HCT116 (cell line): Measurements from ENCODE around the gene TOMM34. TPM values are rescaled to one million over a fixed set of nuclear protein-coding genes. Genes with fewer than 3 reads are reported as not detected.

Source experiments
- ATAC-seq: fragments of 200-7000 bp; cut with Tn5 transposase; 2 replicates; pipeline ENCODE4 v1.9.1; 2020; ENCODE audit warnings: mild to moderate bottlenecking, moderate library complexity
- BruUV-seq: library from RNA; stranded (reverse); fragments of 400-500 nt; replicated peaks from 2 replicates; lab custom pipeline; 2021; lab: Mats Ljungman, UMichigan
- CTCF ChIA-PET: fragments of 300-600 bp; sonication (Branson Sonifier 250); formaldehyde crosslinking; loops from one replicate; lab custom pipeline; 2021; ENCODE audit warnings: antibody characterized with exemption; lab: Charles Lee
- POLR2A ChIA-PET: fragments of 300-600, 350-600 bp; sonication (Branson Sonifier 250); formaldehyde crosslinking; loops from one replicate; lab custom pipeline; 2021; ENCODE audit warnings: antibody characterized with exemption; lab: Charles Lee
- RAD21 ChIA-PET, 2 experiments: fragments of 300-600 bp; sonication (Branson Sonifier 250); formaldehyde crosslinking; loops; one replicate each; lab custom pipeline; 2023; ENCODE audit warnings: low total read pairs in 2 of 2; ENCODE audit not compliant: uncharacterized antibody in 2 of 2, unreplicated experiment in 2 of 2, low non-redundant PET in 1 of 2; lab: Charles Lee
- DNase-seq: peaks from one replicate; pipeline ENCODE4 v3.0.0-alpha.2; 2010; ENCODE audit warnings: low read depth, low spot score
- H2AFZ ChIP-seq: fragments of 200-600 bp; shearing (Covaris generic), sonication (generic); 2 replicates; pipeline ENCODE4 v1.6.1; 2017; ENCODE audit warnings: low read depth, mixed run types, mixed read lengths, antibody characterized with exemption, low read length; ENCODE audit not compliant: poor library complexity, severe bottlenecking
- H3K27ac ChIP-seq: 2 replicates; pipeline ENCODE4 v1.5.1; 2012; ENCODE audit warnings: low read depth, low read length
- H3K27me3 ChIP-seq: fragments of 200-600 bp; sonication (generic); 2 replicates; pipeline ENCODE4 v1.6.1; 2016; ENCODE audit warnings: mixed run types, low read length, mixed read lengths; ENCODE audit not compliant: insufficient read depth
- H3K36me3 ChIP-seq, 2 experiments: fragments of 200-500 bp in 1 of 2; fragments of 200-600 bp in 1 of 2; sonication (Bioruptor generic) in 1 of 2; sonication (generic) in 1 of 2; 2 replicates each; pipeline versions ENCODE4 v1.5.1 to v1.6.1; 2014 to 2016; ENCODE audit warnings: low read length in 2 of 2, inconsistent platforms in 1 of 2, mixed read lengths in 1 of 2, mixed run types in 1 of 2; ENCODE audit not compliant: insufficient read depth in 2 of 2, control insufficient read depth in 1 of 2
- H3K4me1 ChIP-seq, 2 experiments: fragments of 200-600 bp in 1 of 2; sonication (generic) in 1 of 2; 2 replicates each; pipeline versions ENCODE4 v1.5.1 to v1.6.1; 2012 to 2017; ENCODE audit warnings: low read length in 2 of 2, inconsistent platforms in 1 of 2, mild to moderate bottlenecking in 1 of 2, mixed read lengths in 1 of 2, mixed run types in 1 of 2, moderate library complexity in 1 of 2; ENCODE audit not compliant: insufficient read depth in 2 of 2, control insufficient read depth in 1 of 2
- H3K4me2 ChIP-seq: fragments of 200-600 bp; sonication (generic); 2 replicates; pipeline ENCODE4 v1.6.1; 2017; ENCODE audit warnings: mixed run types, low read length, mixed read lengths
- H3K4me3 ChIP-seq, 2 experiments: fragments of 200-600 bp in 1 of 2; sonication (generic) in 1 of 2; replicated peaks in 1 of 2; 2 replicates each; pipeline ENCODE4 v1.5.1; 2011 to 2016; ENCODE audit warnings: low read length in 2 of 2, control low read depth in 1 of 2, low read depth in 1 of 2, mild to moderate bottlenecking in 1 of 2, mixed read lengths in 1 of 2, mixed run types in 1 of 2
- H3K79me2 ChIP-seq: fragments of 200-600 bp; sonication (generic); 2 replicates; pipeline ENCODE4 v1.6.1; 2017; ENCODE audit warnings: mild to moderate bottlenecking, mixed run types, low read length, moderate library complexity, mixed read lengths; ENCODE audit not compliant: insufficient read depth
- H3K9ac ChIP-seq: fragments of 200-600 bp; sonication (generic); 2 replicates; pipeline ENCODE4 v1.6.1; 2016; ENCODE audit warnings: low read length, mixed read lengths
- H3K9me2 ChIP-seq: fragments of 200-600 bp; sonication (generic), shearing (Covaris generic); 2 replicates; pipeline ENCODE4 v1.6.1; 2017; ENCODE audit warnings: mixed run types, mild to moderate bottlenecking, moderate library complexity; ENCODE audit not compliant: insufficient read depth
- H3K9me3 ChIP-seq, 2 experiments: fragments of 200-500 bp in 1 of 2; fragments of 200-600 bp in 1 of 2; sonication (Bioruptor generic) in 1 of 2; sonication (generic) in 1 of 2; 2 replicates each; pipeline ENCODE4 v1.6.1; 2014 to 2017; ENCODE audit warnings: low read length in 2 of 2, mixed read lengths in 2 of 2, inconsistent platforms in 1 of 2, low read depth in 1 of 2, mild to moderate bottlenecking in 1 of 2, mixed run types in 1 of 2, moderate library complexity in 1 of 2; ENCODE audit not compliant: control insufficient read depth in 1 of 2, insufficient read depth in 1 of 2
- H4K20me1 ChIP-seq: fragments of 200-600 bp; sonication (generic), shearing (Covaris generic); 2 replicates; pipeline ENCODE4 v1.6.1; 2017; ENCODE audit warnings: mixed run types, mild to moderate bottlenecking, moderate library complexity; ENCODE audit not compliant: insufficient read depth
- CBX3 ChIP-seq: IDR thresholded peaks from 2 replicates; pipeline ENCODE4 v1.6.1; 2012; ENCODE audit warnings: low read depth
- CEBPB ChIP-seq: IDR thresholded peaks from 2 replicates; pipeline ENCODE4 v1.6.1; 2012; ENCODE audit warnings: low read depth
- EGR1 ChIP-seq: IDR thresholded peaks from 2 replicates; pipeline ENCODE4 v1.6.1; 2012; ENCODE audit warnings: low read depth
- ELF1 ChIP-seq: IDR thresholded peaks from 2 replicates; pipeline ENCODE4 v1.6.1; 2012; ENCODE audit warnings: low read depth, borderline replicate concordance
- EZH2 ChIP-seq: fragments of 200-600 bp; sonication (generic); IDR thresholded peaks from 2 replicates; pipeline ENCODE4 v1.6.1; 2017; ENCODE audit warnings: antibody characterized with exemption, mixed run types
- EZH2phosphoT487 ChIP-seq: fragments of 200-600 bp; IDR thresholded peaks from 2 replicates; pipeline ENCODE4 v1.6.1; 2018; ENCODE audit warnings: antibody characterized with exemption, borderline replicate concordance
- FOSL1 ChIP-seq: IDR thresholded peaks from 2 replicates; pipeline ENCODE4 v1.6.1; 2012; ENCODE audit warnings: low read depth
- JUND ChIP-seq: IDR thresholded peaks from 2 replicates; pipeline ENCODE4 v1.6.1; 2012
- POLR2A ChIP-seq: IDR thresholded peaks from 2 replicates; pipeline ENCODE4 v1.7.0; 2011; ENCODE audit warnings: borderline replicate concordance; ENCODE audit not compliant: insufficient read depth, insufficient read length; ENCODE audit errors: extremely low read depth
- TCF7L2 ChIP-seq: IDR thresholded peaks from 2 replicates; pipeline ENCODE4 v1.7.0; 2011; ENCODE audit warnings: borderline replicate concordance, inconsistent platforms; ENCODE audit not compliant: insufficient read depth, insufficient read length; ENCODE audit errors: extremely low read depth
- YY1 ChIP-seq: IDR thresholded peaks from 2 replicates; pipeline ENCODE4 v1.6.1; 2011; ENCODE audit warnings: low read length, low read depth, moderate library complexity, mild to moderate bottlenecking; ENCODE audit not compliant: insufficient replicate concordance; ENCODE audit errors: extremely low read depth
- ZFX ChIP-seq: fragments of 450-650 bp; IDR thresholded peaks from 2 replicates; pipeline ENCODE4 v1.6.1; 2017
- intact Hi-C: fragments of 100-400 bp; cut with micrococcal nuclease; formaldehyde crosslinking; loops from 2 replicates; pipeline ENCODE4 v1.10.0; 2022
- total RNA-seq: library from RNA; stranded (reverse); gene quantifications from one replicate; pipeline ENCODE4 v1.2.1, GENCODE V29; 2021; ENCODE audit not compliant: unreplicated experiment
- TF ChIP-seq, protein P1 (sequence below): IDR thresholded peaks from 2 replicates; pipeline ENCODE4 v1.6.1; 2012
- TF ChIP-seq, protein P2 (sequence below), 3 experiments: fragments of 200-600 bp in 1 of 3; sonication (generic) in 1 of 3; IDR thresholded peaks in 2 of 3; conservative IDR thresholded peaks in 1 of 3; 2 replicates each; pipeline ENCODE4 v1.5.1; 2012 to 2017; ENCODE audit warnings: low read depth in 2 of 3, low read length in 2 of 3, antibody characterized with exemption in 1 of 3, borderline replicate concordance in 1 of 3, control low read depth in 1 of 3, mild to moderate bottlenecking in 1 of 3, mixed read lengths in 1 of 3, mixed run types in 1 of 3, moderate library complexity in 1 of 3; ENCODE audit not compliant: insufficient read depth in 1 of 3
- TF ChIP-seq, protein P3 (sequence below): IDR thresholded peaks from 2 replicates; pipeline ENCODE4 v1.6.1; 2012
- TF ChIP-seq, protein P4 (sequence below): IDR thresholded peaks from 2 replicates; pipeline ENCODE4 v1.6.1; 2012; ENCODE audit warnings: low read depth

The TOMM34 gene
- total RNA-seq, 1 experiment from 2014 or later = 51.7 TPM

DNA sequence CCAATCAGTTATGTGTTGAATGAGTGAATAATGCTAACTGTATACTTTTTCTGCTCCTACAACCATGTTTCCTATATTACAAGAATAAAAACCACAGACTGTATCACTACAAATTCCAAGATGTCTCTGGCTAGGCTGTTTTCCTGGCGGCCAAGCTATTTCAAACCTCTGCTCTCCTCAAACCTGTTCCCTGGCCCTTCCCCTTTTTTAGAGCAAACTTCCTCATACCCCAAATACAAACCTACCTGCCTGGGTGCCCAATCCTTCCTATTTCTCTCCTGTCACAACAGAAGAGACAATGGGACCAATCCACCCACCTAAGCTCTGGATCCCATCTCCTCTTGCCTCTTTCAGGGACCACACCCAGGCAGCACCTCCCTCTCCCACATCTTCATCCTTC lies 7.5 kb downstream of the TOMM34 start:
- DNase-seq = no peak
- H3K79me2 ChIP-seq = peaks cover 24% of the 10 kb centered on the region
- no peaks in the 10 kb centered on the region for H3K9me3 ChIP-seq
- no peak overlapping the region for H3K27ac ChIP-seq
- RAD21 ChIA-PET = no interaction called here
- intact Hi-C loops = no loop called here
- no peak for ATAC-seq
- BruUV-seq = no TSS peak
- no peaks in the 10 kb centered on the region for H3K9me2 ChIP-seq
- H3K4me2 ChIP-seq = no peak overlapping the region
- TF ChIP-seq FOSL1 = no peak
- TF ChIP-seq ZFX = no peak
- no peak for TF ChIP-seq CEBPB
- TF ChIP-seq ELF1 = no peak
- TF ChIP-seq, protein P1, sequence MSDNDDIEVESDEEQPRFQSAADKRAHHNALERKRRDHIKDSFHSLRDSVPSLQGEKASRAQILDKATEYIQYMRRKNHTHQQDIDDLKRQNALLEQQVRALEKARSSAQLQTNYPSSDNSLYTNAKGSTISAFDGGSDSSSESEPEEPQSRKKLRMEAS = no peak
- TF ChIP-seq, all 23 proteins: peak for 0
- ChIA-PET CTCF (no interaction called here), POLR2A (no interaction called here)
- Histone ChIP-seq H3K4me3 (no peak overlapping the region), H2AFZ (no peak overlapping the region), H3K27me3 (no peaks in the 10 kb centered on the region), H3K9ac (no peak overlapping the region), H3K4me1 (no peaks in the 10 kb centered on the region), H3K36me3 (peaks cover 69 to 77% of the 10 kb centered on the region in 2 experiments; a peak in 3 of 4 replicates), H4K20me1 (no peaks in the 10 kb centered on the region; the same call in 1 of the 2 replicates)

DNA sequence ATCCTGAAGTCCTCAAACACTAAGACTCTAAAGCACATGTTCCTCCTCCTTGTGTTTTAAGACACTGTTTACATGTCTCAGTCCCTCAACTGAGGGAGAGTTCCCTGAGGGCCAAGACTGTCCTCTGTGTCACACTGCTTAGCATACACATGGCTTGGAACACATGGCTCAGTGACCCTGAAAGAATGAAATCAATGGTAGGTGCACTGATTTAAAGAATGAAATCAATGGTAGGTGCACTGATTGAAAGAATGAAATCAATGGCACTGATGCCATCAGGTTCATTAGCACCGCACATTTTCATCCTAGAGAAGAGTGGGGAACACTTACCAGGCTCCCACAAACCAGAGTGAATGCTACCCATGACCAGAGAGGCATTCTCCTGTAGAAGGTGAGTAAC lies 9.8 kb downstream of the TOMM34 start:
- Histone ChIP-seq H3K9me3 (no peaks in the 10 kb centered on the region), H3K79me2 (peaks cover 4% of the 10 kb centered on the region; the same call in 1 of the 2 replicates), H3K27ac (no peak overlapping the region), H3K4me2 (no peak overlapping the region), H3K36me3 (peaks cover 65 to 76% of the 10 kb centered on the region in 2 experiments; a peak in 3 of 4 replicates), H3K4me3 (no peak overlapping the region), H3K9ac (no peak overlapping the region), H3K9me2 (no peaks in the 10 kb centered on the region), H3K27me3 (no peaks in the 10 kb centered on the region), H4K20me1 (no peaks in the 10 kb centered on the region; the same call in 1 of the 2 replicates), H3K4me1 (no peaks in the 10 kb centered on the region), H2AFZ (no peak overlapping the region)
- no peak for DNase-seq
- no peak for ATAC-seq
- CTCF ChIA-PET = no interaction called here
- RAD21 ChIA-PET = no interaction called here
- BruUV-seq = no TSS peak
- POLR2A ChIA-PET = interaction anchor here (1.3 kb wide), 1 partner anchor 9 kb away, joined by 3 read pairs; no protein-coding TSS in a partner anchor
- intact Hi-C loops = no loop called here
- TF ChIP-seq, protein P2, sequence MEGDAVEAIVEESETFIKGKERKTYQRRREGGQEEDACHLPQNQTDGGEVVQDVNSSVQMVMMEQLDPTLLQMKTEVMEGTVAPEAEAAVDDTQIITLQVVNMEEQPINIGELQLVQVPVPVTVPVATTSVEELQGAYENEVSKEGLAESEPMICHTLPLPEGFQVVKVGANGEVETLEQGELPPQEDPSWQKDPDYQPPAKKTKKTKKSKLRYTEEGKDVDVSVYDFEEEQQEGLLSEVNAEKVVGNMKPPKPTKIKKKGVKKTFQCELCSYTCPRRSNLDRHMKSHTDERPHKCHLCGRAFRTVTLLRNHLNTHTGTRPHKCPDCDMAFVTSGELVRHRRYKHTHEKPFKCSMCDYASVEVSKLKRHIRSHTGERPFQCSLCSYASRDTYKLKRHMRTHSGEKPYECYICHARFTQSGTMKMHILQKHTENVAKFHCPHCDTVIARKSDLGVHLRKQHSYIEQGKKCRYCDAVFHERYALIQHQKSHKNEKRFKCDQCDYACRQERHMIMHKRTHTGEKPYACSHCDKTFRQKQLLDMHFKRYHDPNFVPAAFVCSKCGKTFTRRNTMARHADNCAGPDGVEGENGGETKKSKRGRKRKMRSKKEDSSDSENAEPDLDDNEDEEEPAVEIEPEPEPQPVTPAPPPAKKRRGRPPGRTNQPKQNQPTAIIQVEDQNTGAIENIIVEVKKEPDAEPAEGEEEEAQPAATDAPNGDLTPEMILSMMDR (IDR thresholded peaks at IDR 0.05 in 2 of 3, conservative IDR thresholded peaks at IDR 0.05 in 1 of 3; ENCODE audit: borderline replicate concordance in 1 of 3, insufficient read depth in 1 of 3, low read depth in 2 of 3, low read length in 2 of 3) = no peak
- no peak for TF ChIP-seq EGR1
- TF ChIP-seq POLR2A = no peak
- TF ChIP-seq TCF7L2 = no peak
- TF ChIP-seq YY1 = no peak
- TF ChIP-seq EZH2 = no peak
- TF ChIP-seq FOSL1 = no peak
- TF ChIP-seq EZH2phosphoT487 = no peak
- no peak for TF ChIP-seq ZFX
- no peak for TF ChIP-seq ELF1
- TF ChIP-seq, protein P3, sequence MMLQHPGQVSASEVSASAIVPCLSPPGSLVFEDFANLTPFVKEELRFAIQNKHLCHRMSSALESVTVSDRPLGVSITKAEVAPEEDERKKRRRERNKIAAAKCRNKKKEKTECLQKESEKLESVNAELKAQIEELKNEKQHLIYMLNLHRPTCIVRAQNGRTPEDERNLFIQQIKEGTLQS = no peak
- TF ChIP-seq CBX3 = no peak
- TF ChIP-seq, protein P4, sequence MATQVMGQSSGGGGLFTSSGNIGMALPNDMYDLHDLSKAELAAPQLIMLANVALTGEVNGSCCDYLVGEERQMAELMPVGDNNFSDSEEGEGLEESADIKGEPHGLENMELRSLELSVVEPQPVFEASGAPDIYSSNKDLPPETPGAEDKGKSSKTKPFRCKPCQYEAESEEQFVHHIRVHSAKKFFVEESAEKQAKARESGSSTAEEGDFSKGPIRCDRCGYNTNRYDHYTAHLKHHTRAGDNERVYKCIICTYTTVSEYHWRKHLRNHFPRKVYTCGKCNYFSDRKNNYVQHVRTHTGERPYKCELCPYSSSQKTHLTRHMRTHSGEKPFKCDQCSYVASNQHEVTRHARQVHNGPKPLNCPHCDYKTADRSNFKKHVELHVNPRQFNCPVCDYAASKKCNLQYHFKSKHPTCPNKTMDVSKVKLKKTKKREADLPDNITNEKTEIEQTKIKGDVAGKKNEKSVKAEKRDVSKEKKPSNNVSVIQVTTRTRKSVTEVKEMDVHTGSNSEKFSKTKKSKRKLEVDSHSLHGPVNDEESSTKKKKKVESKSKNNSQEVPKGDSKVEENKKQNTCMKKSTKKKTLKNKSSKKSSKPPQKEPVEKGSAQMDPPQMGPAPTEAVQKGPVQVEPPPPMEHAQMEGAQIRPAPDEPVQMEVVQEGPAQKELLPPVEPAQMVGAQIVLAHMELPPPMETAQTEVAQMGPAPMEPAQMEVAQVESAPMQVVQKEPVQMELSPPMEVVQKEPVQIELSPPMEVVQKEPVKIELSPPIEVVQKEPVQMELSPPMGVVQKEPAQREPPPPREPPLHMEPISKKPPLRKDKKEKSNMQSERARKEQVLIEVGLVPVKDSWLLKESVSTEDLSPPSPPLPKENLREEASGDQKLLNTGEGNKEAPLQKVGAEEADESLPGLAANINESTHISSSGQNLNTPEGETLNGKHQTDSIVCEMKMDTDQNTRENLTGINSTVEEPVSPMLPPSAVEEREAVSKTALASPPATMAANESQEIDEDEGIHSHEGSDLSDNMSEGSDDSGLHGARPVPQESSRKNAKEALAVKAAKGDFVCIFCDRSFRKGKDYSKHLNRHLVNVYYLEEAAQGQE = no peak
- TF ChIP-seq JUND = no peak
